WERI-Rb-1 (cell line): ENCODE data around the gene P2RY8.
"Not testable (repeated sequence)": the region's sequence is repeated elsewhere in the genome, so short reads cannot be mapped to it uniquely, and the experiment has no call there.

Experiments
- DNase-seq: peaks from one replicate; pipeline ENCODE4 v3.0.0-alpha.2; 2020
- H3K27ac ChIP-seq: fragments of 250-450 bp; sonication (Bioruptor Pico); 2 replicates; pipeline ENCODE4 v1.5.1; 2020; ENCODE audit warnings: mild to moderate bottlenecking, moderate library complexity
- H3K27me3 ChIP-seq: fragments of 250-450 bp; sonication (Bioruptor Pico); 2 replicates; pipeline ENCODE4 v1.5.1; 2021; ENCODE audit warnings: mild to moderate bottlenecking, low read depth, moderate library complexity; ENCODE audit not compliant: insufficient read depth, severe bottlenecking
- H3K36me3 ChIP-seq: fragments of 250-450 bp; sonication (Bioruptor Pico); 2 replicates; pipeline ENCODE4 v1.5.1; 2020; ENCODE audit warnings: mild to moderate bottlenecking, moderate library complexity
- H3K4me3 ChIP-seq: 2 replicates; pipeline ENCODE4 v1.5.1; 2011; ENCODE audit warnings: low read depth, mild to moderate bottlenecking, control low read depth, low read length
- H3K9me3 ChIP-seq: fragments of 250-450 bp; sonication (Bioruptor Pico); 2 replicates; pipeline ENCODE4 v1.5.1; 2021; ENCODE audit warnings: mild to moderate bottlenecking, moderate library complexity; ENCODE audit not compliant: severe bottlenecking
- CTCF ChIP-seq: IDR thresholded peaks from 2 replicates; pipeline ENCODE4 v1.5.1; 2011; ENCODE audit warnings: low read depth, mild to moderate bottlenecking, control low read depth, inconsistent platforms, low read length

The P2RY8 gene

GRCh38 chrX:1524874-1525582 is 12.0 kb downstream of the P2RY8 start:
- Histone ChIP-seq H3K4me3 (no peak overlapping the region), H3K36me3 (no peaks in the 10 kb centered on the region), H3K27me3 (no peaks in the 10 kb centered on the region), H3K27ac (no peak overlapping the region), H3K9me3 (peaks cover 2% of the 10 kb centered on the region)
- no peak for TF ChIP-seq CTCF
- no peak for DNase-seq

- H3K27me3 ChIP-seq, H3K4me3 ChIP-seq, DNase-seq, H3K27ac ChIP-seq, H3K36me3 ChIP-seq, H3K9me3 ChIP-seq: not testable (repeated sequence)
Observed at GRCh38 chrX:1522905-1523304, 14.1 kb downstream of the P2RY8 start.

GRCh38 chrX:1521459-1521956 is 15.5 kb downstream of the P2RY8 start:
- Histone ChIP-seq H3K4me3 (no peak overlapping the region), H3K27ac (no peak overlapping the region), H3K9me3 (no peaks in the 10 kb centered on the region), H3K27me3 (no peaks in the 10 kb centered on the region), H3K36me3 (no peaks in the 10 kb centered on the region)
- TF ChIP-seq CTCF: no peak
- no peak for DNase-seq

- H3K27me3 ChIP-seq: no peaks in the 10 kb centered on the region
- H3K9me3 ChIP-seq: no peaks in the 10 kb centered on the region
- no peak overlapping the region for H3K27ac ChIP-seq
- H3K36me3 ChIP-seq: no peaks in the 10 kb centered on the region
- H3K4me3 ChIP-seq: no peak overlapping the region
- TF ChIP-seq CTCF: no peak
- DNase-seq: no peak
Observed at GRCh38 chrX:1520350-1520749, 16.6 kb downstream of the P2RY8 start.

- Histone ChIP-seq H3K27me3 (no peaks in the 10 kb centered on the region), H3K9me3 (no peaks in the 10 kb centered on the region), H3K27ac (no peak overlapping the region), H3K36me3 (no peaks in the 10 kb centered on the region), H3K4me3 (no peak overlapping the region)
- DNase-seq: no peak
- no peak for TF ChIP-seq CTCF
Observed at GRCh38 chrX:1519022-1519497, 17.9 kb downstream of the P2RY8 start.

GRCh38 chrX:1518512-1518911 is 18.5 kb downstream of the P2RY8 start:
- DNase-seq: no peak
- Histone ChIP-seq H3K27ac (no peak overlapping the region), H3K36me3 (no peaks in the 10 kb centered on the region), H3K4me3 (no peak overlapping the region), H3K27me3 (no peaks in the 10 kb centered on the region), H3K9me3 (no peaks in the 10 kb centered on the region)
- no peak for TF ChIP-seq CTCF
